HEK293 (cell line): ENCODE data around the gene PHF19.

Source experiments
- CTCF ChIP-seq: fragments of 450-650 bp; formaldehyde crosslinking; IDR thresholded peaks from 2 replicates; pipeline ENCODE4 v1.5.1; 2016; ENCODE audit warnings: missing biosample characterization, missing genetic modification characterization
- ZNF10 ChIP-seq: fragments of 450-650 bp; formaldehyde crosslinking; IDR thresholded peaks from 2 replicates; pipeline ENCODE4 v1.5.1; 2017; ENCODE audit warnings: missing biosample characterization, missing genetic modification characterization
- TF ChIP-seq, protein P1 (sequence below): sonication (generic); formaldehyde crosslinking; IDR thresholded peaks from 2 replicates; pipeline ENCODE4 v1.8.1; 2022; ENCODE audit warnings: mild to moderate bottlenecking, moderate library complexity, missing genetic modification reagents

DNA sequence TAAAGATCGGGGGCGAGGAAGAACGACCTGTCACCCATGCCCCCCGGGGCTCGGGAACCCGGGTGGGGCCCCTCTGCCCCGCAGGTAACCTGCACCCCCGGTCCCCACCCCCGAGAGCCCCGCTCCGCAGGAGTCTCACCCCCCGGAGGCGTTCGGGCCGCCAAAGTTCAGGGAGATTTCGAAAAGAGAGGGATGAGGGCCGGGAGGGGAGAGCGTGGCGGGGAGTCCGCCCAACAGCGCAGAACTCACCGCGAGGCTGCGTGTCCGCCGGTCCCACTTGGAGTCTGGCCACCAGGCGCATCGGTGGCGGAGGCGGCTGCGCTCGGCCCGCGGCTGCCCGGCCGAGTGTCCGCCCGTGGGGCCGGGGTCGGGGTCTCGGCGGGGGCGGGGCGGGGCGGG, at the start of gene PHF19:
- TF ChIP-seq, protein P1, sequence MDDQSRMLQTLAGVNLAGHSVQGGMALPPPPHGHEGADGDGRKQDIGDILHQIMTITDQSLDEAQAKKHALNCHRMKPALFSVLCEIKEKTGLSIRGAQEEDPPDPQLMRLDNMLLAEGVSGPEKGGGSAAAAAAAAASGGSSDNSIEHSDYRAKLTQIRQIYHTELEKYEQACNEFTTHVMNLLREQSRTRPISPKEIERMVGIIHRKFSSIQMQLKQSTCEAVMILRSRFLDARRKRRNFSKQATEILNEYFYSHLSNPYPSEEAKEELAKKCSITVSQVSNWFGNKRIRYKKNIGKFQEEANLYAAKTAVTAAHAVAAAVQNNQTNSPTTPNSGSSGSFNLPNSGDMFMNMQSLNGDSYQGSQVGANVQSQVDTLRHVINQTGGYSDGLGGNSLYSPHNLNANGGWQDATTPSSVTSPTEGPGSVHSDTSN (CRISPR knock-in tag): no peak
- TF ChIP-seq CTCF (tag by site-specific recombination): no peak
- TF ChIP-seq ZNF10: no peak
